GM21723 (cell line): ENCODE data around the gene TSR3.
"Not testable (repeated sequence)": the region's sequence is repeated elsewhere in the genome, so short reads cannot be mapped to it uniquely, and the experiment has no call there.

Experiments used
- ATAC-seq: cut with Tn5 transposase; IDR thresholded peaks from one replicate; pipeline ENCODE4 v1.9.1; 2021; ENCODE audit warnings: mild to moderate bottlenecking, moderate library complexity; ENCODE audit not compliant: unreplicated experiment

TSR3 gene

DNA sequence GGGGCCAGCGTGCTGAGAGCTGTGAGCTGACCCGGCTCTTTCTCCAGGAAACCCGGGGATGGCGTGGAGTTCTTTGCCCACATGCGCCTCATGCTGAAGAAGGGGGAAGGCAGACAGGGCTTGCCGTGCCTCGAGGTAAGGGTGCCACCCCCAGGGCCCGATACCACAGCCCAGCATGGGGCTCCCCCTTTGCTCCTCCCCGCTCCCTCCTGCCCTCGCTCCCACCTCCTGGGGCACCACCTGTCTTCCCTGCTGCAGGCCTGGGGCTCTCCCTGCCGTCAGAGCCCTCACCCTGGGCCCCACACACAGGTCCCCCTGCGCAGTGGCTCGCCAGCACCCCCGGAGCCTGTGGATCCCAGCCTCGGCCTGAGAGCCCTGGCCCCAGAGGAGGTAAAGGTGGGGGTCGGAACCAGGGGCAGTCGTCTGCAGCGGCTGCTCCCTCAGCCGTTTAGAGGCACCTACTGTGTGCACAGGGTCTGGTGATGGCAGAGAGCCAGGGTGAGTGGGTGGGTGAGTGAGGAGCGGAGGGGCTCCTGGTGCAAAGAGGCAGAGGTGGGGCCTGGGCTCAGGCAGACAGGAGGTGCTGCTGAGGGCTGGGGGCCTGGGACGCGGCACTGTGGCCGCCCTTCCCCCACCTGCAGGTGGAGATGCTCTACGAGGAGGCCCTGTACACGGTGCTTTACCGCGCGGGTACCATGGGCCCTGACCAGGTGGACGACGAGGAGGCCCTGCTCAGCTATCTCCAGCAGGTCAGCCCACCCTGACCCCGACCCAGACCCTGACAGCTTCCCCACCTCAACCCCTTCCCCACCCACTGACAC lies 12.6 kb downstream of the TSR3 start:
- no peak for ATAC-seq

DNA sequence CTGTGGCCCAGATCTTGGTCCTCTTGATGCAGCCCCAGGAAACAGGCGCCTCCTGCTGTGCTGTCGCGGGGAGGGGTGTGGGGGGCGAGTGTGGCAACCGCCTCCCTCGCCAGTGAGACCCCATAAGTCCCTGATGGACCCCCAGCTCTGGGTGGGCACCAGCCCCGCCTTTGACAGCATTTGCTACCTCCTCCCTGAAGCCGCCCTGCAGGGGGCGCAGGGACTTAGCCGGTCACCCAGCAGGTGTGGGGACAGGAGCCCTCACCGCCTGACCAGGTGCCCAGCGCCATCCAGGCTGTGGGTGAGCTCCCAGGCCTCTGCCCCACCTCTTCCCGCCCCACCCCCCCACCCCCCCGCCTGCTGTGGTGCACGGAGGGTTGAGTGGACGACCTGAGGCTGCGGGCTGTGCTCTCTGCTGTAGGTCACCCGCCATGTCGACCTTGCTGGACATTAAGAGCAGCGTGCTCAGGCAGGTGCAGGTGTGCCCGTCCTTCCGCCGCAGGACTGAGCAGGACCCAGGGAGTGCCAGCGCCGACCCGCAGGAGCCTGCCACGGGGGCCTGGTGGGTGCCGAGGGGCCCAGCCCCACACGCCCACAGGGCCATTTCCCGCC lies 13.5 kb downstream of the TSR3 start:
- ATAC-seq, result no peak

DNA sequence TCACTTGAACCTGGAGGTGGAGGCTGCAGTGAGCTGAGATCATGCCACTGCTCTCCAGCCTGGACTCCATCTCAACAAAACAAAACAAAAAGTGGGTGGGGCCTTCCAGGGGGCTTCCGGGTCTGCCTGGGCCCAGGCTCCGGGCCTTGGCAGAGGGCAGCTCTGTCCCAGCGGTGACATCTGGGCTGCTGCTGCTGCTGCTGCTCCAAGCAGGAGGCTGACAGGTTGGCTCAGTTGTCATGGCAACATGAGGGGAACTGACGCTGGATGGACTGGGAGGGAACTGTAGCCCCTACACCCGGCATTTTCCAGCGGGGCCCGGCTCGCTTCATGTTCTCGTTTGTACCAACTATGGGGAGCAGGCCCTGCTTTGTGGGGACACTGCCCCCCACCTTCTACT lies 14.2 kb downstream of the TSR3 start:
- ATAC-seq, result no peak

DNA sequence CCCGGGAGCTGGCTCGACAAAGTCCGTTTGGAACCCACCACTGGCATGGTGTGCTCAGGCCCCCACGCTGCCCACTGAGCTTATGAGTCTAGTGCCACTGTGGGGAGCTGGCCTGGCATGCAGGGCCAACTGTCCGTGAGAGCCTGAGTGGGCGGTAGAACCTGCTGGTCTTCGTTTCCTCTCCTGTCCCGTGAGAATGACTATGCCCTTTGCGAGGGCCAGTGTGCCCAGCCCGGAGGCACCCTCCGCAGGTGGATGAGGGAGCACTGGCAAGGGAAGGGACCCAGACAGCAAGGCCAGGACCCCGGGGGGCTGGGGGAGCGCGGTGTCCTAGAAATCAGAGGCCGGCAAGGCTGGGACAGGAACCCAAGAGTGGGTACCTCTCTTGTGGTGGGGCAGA lies 15.1 kb downstream of the TSR3 start:
- ATAC-seq, result no peak

DNA sequence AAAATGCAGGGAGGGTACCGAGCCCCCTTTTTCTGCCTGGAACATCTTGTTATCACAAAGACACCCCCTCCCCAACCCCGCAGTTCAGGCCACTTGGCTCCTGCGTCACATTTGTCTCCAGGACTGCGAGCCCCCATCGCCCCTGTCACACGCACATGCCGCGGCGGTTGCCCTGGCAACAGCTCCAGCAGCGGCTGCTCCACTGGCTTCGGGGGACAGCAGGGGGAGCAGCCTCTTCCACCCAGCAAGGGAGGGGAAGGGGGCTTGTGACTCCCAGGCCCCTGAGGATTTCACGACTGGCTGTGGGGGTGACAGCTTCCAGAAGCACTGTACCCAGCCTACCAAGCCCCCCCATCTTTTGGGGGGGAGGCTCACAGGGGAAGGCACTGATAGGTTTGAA lies 15.7 kb downstream of the TSR3 start:
- no peak for ATAC-seq

DNA sequence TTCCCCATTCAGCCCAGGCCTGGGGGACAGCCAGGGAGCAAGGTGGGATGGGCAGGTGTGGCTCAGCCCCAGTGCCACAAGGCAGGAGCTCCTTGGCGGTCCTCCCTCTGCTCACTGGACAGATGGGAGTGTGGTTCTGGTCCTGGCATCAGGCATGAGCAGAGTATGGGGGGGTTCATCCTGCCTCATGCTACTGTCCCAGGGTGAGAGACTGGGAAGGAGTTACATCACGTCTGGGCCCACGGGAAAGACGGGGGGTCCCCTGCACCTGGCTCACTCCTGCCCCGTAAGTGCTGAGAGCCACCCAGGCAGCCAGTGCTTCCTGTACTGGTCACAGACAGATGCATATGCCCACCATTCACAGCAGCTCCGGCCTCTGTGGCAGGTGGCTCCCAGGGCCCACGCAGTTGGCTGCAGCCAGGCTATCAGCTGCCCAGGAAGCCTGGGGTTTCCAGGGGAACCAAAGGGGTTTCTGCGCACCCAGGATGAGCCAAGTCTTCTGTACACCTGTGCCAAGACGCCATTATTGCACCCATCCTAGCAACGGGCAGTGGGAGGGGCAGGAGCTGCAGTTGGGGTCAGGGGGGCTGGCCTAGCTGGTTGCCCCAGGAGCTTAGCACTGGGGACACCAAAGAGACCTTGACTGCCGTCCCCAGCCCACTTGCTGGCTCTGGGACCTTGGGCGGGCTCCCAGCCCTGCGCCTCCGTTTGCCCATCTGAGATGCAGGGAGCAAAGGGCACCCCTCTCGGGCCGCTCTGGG lies 16.3 kb downstream of the TSR3 start:
- no peak for ATAC-seq

DNA sequence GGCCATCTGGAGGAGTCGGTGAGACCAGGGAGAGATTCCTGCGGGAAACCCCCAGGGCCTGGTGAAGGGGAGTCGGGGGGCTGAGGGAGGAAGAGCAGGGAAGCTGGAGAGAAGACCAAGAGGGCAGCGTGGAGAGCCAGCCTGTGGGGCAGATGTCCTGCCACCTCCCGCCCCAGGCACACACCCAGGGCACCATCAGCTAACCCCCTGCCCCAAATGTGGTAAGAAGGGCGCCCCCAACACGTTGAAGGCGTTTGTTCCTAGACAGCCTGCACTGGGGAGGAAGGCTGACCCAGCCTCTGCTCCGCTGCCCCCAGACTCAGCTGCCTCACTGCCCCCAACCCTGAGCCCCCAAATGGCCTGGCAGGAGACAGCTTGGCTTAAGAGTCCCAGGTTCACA lies 16.9 kb downstream of the TSR3 start:
- no peak for ATAC-seq

DNA sequence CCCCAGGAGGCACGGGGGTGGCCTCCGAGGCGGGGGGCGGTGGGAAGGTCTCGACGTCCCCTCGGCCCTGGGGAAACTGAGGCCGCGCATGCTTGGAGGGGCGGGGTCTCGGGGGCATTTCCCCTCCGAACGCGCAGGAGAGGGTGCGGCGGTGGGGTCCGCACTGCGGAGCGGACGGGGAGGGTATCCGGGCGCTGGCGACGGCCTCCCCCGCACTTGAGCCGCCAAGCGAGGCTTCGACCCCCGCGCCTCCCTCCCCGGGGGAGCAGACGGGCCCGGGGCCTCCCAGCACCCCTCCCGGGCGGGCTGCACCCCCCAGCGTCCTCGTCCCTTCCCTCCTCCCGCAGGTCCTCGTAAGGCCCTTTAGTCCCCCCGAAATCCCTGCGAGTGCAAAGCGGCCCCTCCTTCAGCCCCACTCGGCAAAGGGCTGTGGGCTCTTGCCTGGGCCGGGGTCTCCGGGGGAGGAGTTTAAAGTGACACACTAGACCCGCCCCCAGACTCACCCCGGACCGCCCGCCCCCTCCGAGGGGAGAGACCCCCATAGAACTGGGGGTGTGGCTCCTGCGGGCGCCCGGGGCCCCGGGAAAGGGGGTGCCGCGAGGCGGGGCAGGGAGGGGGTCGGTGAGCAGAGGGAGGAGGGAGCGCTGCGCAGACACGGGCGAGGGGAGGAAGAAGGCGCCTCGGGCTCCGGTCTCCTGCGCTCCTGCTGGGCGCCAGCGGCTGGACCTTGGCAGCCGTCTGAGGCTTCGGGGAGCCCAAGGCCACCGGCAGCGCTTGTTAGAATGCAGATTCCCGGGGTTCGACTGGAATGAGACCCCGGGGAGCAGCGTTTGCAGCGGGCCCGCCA lies 17.6 kb downstream of the TSR3 start:
- ATAC-seq, result no peak

DNA sequence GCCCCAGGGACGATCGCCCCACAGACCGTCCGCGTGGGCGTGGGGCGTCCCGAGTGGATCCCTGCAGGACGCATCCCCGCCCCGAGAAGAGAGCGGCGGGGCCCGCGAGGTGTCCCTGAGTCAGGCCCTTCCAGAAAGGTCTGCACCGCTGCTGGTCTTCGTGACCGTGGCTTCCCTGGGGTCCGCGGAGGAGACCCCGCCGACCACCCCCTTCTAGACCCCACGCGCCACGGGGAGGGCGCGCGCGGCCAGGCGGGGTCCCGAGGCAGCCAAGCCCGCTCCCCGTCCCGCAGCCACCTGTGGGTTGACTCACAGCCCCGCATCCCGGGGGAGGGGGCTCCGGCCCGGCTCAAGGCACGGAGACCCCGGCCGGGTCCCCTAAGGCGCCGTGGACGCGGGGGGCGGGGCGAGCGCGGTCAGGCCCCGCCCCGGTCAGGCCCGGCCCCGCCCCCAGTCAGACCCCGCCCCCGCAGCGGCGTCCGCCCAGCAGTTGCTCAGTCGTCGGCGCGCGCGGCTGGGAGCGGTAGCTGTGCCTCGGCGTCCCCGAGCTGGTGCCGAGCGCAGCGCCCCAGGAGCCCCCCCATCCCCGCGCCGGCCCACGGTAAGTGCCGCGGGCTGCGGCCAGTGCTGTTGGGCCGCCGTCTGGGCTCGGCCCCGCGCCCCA lies 18.4 kb downstream of the TSR3 start, which contains the start of gene BAIAP3:
BAIAP3 (plus strand) TSS at position 497 of the 664 bp plus-strand sequence. CDS start 4,905 bp downstream, outside the sequence.
- no peak for ATAC-seq

DNA sequence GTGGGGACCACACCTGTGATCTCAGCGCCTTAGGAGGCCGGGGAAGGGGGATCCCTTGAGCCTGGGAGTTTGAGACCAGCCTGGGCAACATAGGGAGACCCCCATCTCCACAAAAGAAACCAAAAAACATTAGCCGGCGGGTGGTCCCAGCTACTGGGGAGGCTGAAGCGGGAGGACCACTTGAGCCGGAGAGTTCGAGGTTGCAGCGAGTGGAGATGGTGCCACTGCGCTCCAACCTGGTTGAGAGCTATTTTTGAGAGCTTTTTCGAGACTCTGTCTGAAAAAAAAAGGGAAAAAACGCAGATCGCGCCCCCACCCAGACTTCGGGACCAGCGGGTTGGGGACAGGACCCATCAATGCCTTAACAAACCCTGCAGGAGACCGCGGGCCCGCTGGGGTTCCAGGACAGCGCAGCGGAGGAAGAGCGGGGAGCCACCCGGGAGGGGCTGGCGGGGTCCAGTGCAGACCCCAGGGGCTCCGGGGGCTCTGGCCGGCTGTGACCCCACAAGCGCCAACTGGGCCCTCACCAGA lies 19.0 kb downstream of the TSR3 start:
- no peak for ATAC-seq

DNA sequence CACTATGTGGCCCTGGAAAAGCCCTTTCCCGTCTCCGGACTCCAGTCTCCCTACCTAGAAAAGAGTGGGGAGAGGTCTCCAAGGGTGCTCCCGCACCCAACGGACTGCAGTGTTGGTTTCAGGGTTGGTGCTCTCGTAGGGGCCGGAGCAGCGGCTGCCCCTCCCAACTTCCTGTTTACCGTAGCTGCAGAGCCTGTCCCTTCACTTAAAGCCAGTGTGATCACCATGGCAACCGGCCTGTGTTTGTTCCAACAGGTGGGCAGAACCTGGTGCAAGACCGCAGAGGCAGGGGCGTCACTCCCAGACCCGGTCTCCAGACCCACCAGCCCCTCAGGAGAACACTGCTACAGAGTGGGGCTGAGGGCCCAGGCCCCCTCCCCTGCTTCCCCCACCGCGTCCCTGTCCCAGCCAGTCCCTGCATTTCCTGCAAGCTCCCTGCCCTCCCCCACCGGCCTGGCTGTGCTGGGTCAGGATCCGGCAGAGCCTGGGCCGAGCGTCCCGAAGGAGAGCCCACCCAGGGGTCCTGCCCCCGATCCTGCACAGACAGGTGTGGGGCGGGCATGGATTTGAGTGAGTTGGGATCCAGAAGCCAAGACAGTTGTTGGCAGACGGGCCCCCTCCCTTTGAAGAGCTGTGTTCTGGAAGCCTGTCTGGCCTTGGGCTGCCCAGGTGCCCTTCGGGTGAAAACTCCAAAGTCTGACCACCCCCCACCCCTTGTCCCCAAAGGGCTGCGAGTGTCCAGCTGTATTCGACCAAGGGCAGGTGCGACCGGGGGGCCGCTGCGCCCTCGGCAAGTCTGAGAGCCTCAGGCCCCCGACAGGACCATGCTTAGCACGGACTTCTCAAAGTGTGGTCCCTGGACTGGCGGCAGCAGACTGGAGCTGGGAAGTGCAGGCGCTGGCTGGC lies 19.7 kb downstream of the TSR3 start:
- no peak for ATAC-seq

DNA sequence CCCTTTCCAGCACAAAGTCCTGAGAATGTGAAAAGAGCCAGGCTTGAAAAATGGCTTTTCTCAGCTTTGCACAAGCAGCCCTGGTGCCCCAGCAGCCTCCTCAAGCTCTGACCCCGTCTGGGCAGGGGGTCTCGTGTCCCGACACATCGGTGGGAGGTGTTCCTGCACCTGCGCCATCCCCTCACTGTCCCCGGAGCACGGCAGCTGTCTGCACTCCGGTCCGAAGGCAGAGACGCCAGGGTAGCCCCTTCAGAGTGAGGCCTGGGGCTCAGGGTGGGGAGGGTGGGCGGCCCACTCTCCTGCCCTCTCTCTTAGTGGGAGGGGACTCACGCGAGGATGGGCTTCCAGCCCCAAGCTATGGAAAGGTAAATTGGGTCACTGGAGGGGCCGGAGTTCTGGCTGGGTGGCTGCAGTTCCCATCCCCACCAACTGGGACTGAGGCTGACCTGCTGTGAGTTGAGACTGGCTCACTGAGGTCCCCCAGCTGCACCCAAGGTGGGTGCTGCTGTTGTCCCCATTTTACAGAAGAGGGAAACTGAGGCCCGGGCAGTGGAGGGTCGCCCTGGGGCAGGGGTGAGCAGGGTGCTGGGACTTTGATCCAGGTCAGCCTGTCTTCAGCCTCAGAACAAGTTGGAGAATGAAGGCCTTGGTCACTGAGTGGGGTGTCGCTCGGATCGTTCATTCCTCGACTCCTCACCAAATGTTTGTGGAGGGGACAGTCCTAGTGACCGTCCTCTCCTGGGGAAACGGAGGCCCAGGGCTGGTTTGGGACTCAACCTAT lies 20.6 kb downstream of the TSR3 start:
- ATAC-seq, result no peak

DNA sequence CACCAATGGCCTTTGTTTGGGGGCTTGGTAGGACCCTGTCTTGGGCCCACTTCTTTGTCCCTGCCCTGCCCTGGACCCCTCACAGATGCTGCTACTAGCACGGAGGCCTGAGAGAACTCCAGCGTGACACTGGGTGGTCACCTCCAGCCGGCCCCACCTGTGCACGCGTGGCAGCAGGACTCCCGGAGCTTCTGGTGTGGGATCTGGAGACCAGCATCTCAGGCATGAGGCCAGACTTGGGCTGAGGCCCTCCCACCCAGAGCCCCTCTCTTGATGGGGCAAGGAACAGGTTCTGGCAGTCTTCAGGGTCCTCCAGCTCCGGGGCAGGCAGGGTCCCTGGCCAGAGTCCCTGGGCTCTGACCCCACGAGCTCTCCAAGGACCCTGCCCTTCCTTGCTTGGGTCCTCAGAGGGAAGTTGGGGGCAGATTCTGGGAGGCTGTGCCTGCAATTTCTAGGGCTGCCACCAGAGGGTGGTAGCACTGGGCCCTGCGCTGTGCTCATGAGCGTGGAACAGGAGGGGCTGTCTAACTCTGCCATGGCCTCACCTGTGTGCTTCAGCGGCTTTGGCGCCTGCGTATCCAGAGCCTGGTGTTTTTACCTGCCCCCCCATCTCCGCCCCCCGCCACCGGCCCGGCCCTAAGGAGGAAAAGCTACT lies 21.3 kb downstream of the TSR3 start:
- ATAC-seq, result no peak

DNA sequence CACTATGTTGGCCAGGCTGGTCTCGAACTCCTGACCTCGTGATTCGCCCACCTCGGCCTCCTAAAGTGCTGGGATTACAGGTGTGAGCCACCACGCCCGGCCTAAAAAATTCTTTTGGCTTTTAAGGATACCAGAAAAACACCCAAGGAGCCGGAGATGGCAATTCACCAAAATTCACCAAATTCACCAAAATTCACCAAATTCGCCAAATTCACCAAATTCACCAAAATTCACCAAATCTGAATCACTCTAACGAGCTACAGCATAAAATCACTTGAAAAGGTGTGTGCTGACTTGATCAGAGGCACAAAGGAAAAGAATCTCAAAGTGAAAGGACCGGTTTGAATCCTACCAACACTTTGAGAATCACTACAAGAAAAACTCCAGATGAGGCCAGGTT lies 22.7 kb downstream of the TSR3 start:
- ATAC-seq, result not testable (repeated sequence)

DNA sequence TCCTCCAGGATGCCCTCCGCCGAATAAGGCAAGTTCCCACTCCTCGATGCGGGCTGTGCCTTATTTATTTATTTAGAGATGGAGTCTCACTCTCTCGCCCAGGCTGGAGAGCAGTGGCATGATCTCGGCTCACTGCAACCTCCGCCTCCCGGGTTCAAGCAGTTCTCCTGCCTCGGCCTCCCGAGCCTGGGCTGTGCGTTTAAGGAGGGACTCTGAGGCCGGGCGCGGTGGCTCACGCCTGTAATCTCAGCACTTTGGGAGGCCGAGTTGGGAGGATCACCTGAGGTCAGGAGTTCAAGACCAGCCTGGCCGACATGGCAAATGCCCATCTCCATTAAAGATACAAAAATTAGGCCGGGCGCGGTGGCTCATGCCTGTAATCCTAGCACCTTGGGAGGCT lies 23.5 kb downstream of the TSR3 start:
- not testable (repeated sequence) for ATAC-seq

DNA sequence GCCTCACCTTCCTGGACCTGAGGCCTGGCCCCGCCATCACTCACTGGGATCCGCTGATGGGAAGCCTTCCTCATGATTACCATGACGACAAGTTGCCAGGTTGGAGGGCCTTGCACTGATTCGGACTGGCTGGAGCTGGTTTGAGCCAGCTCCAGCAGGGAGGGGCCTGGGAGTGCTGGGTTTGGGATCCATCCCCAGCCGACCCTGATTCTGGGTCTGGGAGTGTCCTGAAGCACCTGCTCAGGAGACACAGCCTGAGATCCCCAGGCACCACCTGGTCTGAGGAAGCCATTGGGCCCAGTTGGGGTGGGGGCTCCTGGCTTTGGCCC lies 24.1 kb downstream of the TSR3 start:
- ATAC-seq, result no peak

DNA sequence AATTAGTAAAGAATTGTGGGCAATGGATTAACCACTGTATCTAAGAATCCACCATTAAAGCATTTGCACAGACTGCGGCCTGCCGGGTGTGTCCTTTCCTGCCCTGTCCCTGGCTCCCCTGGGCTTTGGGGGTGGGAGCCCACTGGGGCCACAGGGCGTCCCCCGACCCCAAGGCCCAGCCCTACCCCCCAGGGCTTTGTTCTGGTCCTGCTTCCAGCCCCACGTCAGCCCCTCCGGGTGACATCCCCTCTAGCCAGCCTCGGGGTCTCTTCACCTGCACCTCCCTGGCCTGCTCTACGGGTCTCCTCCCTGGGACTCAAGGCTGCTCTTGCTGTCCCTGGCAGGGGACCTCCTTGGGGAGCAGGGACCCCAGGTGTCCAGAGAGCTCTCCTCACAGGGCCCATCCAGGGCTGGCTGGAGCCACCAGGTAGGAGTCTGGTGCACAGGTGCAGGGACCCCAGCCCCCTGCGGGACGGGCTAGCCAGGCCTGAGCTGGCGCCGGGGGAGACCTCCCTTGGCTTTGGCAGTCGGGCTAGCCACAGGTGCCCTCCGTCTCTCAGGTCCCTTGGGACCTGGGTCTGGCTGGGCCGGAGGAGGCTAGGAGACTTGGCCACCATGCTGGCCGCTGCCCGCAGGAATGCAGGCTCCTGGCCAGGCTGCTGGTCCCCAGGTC lies 24.6 kb downstream of the TSR3 start:
- no peak for ATAC-seq
